ENCODE measurements around the gene RRBP1.

RRBP1 gene

DNA sequence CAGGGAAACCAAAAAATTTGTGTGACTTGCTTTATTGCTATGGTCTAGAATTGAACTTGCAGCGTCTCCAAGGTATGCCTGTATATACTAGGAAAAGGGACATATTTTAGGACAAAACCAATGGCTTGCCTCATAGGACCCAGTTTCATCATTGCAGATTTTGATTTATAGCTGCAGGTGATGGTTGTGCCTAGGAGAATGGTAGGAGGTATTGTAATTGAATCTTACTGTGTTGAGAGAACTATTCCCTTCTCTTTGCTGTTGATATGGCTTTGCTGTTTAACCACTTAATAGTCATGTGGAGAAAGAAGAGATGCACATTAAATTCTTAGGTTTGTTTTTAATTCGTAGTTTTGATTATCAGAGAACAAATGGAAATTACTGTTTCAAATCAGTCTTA, 95.8 kb downstream of the RRBP1 start:
- Histone ChIP-seq H3K9ac (ENCODE audit: low read depth, low read length) (no peak overlapping the region), H3K27me3 (ENCODE audit: insufficient read depth, low read length, poor library complexity) (no peaks in the 10 kb centered on the region), H3K36me3 (ENCODE audit: insufficient read depth, low read length) (no peaks in the 10 kb centered on the region), H3K4me1 (ENCODE audit: insufficient read depth, low read length) (no peaks in the 10 kb centered on the region), H2AFZ (ENCODE audit: low read depth, low read length) (no peak overlapping the region), H3K79me2 (ENCODE audit: insufficient read depth, low read length) (no peaks in the 10 kb centered on the region), H4K20me1 (ENCODE audit: insufficient read depth, low read length) (peaks cover 8% of the 10 kb centered on the region; the same call in 1 of the 2 replicates), H3K27ac (ENCODE audit: low read length) (no peak overlapping the region), H3K4me2 (ENCODE audit: insufficient read depth, low read length) (no peak overlapping the region), H3K9me3 (ENCODE audit: insufficient read depth, low read length, severe bottlenecking) (no peaks in the 10 kb centered on the region), H3K4me3 (ENCODE audit: low read depth in 1 of 2, low read length in 2 of 2) (no peak overlapping the region)
- DNase-seq = no peak
- no peak for TF ChIP-seq EZH2 (IDR thresholded peaks at IDR 0.05; ENCODE audit: borderline replicate concordance, low read depth, low read length, severe bottlenecking)
- TF ChIP-seq, protein P1, sequence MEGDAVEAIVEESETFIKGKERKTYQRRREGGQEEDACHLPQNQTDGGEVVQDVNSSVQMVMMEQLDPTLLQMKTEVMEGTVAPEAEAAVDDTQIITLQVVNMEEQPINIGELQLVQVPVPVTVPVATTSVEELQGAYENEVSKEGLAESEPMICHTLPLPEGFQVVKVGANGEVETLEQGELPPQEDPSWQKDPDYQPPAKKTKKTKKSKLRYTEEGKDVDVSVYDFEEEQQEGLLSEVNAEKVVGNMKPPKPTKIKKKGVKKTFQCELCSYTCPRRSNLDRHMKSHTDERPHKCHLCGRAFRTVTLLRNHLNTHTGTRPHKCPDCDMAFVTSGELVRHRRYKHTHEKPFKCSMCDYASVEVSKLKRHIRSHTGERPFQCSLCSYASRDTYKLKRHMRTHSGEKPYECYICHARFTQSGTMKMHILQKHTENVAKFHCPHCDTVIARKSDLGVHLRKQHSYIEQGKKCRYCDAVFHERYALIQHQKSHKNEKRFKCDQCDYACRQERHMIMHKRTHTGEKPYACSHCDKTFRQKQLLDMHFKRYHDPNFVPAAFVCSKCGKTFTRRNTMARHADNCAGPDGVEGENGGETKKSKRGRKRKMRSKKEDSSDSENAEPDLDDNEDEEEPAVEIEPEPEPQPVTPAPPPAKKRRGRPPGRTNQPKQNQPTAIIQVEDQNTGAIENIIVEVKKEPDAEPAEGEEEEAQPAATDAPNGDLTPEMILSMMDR (IDR thresholded peaks at IDR 0.05; ENCODE audit: borderline replicate concordance, extremely low read depth, low read length, poor library complexity, severe bottlenecking) = no peak
- ATAC-seq (ENCODE audit: insufficient read depth, low read depth) = no peak

DNA sequence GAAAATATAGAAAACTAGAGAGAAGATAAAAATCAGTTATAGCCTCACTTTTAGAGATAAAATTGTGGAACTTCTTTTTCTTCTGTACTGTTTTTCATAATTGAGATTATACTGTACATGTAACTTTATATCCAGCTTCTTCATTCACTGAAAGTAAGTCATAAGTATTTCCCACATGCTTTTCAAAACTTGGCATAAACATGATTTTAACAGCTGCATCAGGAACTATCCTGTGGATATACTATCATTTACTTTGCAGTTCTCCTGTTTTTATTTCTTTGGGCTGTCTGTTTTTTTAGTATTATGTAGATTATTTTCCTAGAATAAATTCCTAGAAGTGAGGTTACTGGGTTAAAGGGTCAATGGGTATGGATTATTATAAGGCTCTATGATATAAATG, 97.4 kb downstream of the RRBP1 start:
- no peaks in the 10 kb centered on the region for H3K36me3 ChIP-seq (ENCODE audit: insufficient read depth, low read length)
- H3K9ac ChIP-seq (ENCODE audit: low read depth, low read length) = no peak overlapping the region
- ATAC-seq (ENCODE audit: insufficient read depth, low read depth) (no peak), DNase-seq (no peak)
- H3K27ac ChIP-seq (ENCODE audit: low read length) = no peak overlapping the region
- H3K4me1 ChIP-seq (ENCODE audit: insufficient read depth, low read length) = no peaks in the 10 kb centered on the region
- no peak overlapping the region for H3K4me2 ChIP-seq (ENCODE audit: insufficient read depth, low read length)
- H3K27me3 ChIP-seq (ENCODE audit: insufficient read depth, low read length, poor library complexity) = no peaks in the 10 kb centered on the region
- no peaks in the 10 kb centered on the region for H3K79me2 ChIP-seq (ENCODE audit: insufficient read depth, low read length)
- TF ChIP-seq, protein P1 (IDR thresholded peaks at IDR 0.05; ENCODE audit: borderline replicate concordance, extremely low read depth, low read length, poor library complexity, severe bottlenecking) = no peak
- TF ChIP-seq EZH2 (IDR thresholded peaks at IDR 0.05; ENCODE audit: borderline replicate concordance, low read depth, low read length, severe bottlenecking) = no peak
- no peak overlapping the region for H2AFZ ChIP-seq (ENCODE audit: low read depth, low read length)
- peaks cover 8% of the 10 kb centered on the region; the same call in 1 of the 2 replicates for H4K20me1 ChIP-seq (ENCODE audit: insufficient read depth, low read length)
- no peak overlapping the region for H3K4me3 ChIP-seq (ENCODE audit: low read depth in 1 of 2, low read length in 2 of 2)
- no peaks in the 10 kb centered on the region for H3K9me3 ChIP-seq (ENCODE audit: insufficient read depth, low read length, severe bottlenecking)

DNA sequence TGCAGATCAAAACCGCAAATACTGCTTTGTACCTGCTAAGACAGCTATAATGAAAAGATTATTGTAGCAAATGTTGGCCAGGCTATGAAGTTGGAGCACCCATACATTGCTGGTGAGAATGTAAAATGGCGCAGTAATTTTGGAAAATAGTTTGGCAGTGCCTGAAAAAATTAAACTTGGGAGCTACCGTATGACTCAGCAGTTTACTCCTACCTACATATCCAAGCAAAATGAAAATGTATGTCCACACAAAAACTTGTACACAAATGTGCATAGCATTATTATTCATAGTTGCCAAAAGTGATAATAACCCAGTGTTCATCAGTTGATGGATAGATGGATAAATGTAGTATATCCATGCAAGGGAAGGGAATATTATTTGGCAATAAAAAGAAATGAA, 98.9 kb downstream of the RRBP1 start:
- Histone ChIP-seq H3K4me2 (ENCODE audit: insufficient read depth, low read length) (no peak overlapping the region), H4K20me1 (ENCODE audit: insufficient read depth, low read length) (peaks cover 13% of the 10 kb centered on the region; the same call in 1 of the 2 replicates)

More for the DNA sequence above, 98.9 kb downstream of the RRBP1 start:
- Histone ChIP-seq H3K9ac (ENCODE audit: low read depth, low read length) (no peak overlapping the region), H3K9me3 (ENCODE audit: insufficient read depth, low read length, severe bottlenecking) (no peaks in the 10 kb centered on the region), H3K27me3 (ENCODE audit: insufficient read depth, low read length, poor library complexity) (no peaks in the 10 kb centered on the region), H3K36me3 (ENCODE audit: insufficient read depth, low read length) (no peaks in the 10 kb centered on the region), H3K4me1 (ENCODE audit: insufficient read depth, low read length) (no peaks in the 10 kb centered on the region), H3K4me3 (ENCODE audit: low read depth in 1 of 2, low read length in 2 of 2) (no peak overlapping the region), H3K27ac (ENCODE audit: low read length) (no peak overlapping the region), H3K79me2 (ENCODE audit: insufficient read depth, low read length) (no peaks in the 10 kb centered on the region), H2AFZ (ENCODE audit: low read depth, low read length) (no peak overlapping the region)
- TF ChIP-seq, protein P1 (IDR thresholded peaks at IDR 0.05; ENCODE audit: borderline replicate concordance, extremely low read depth, low read length, poor library complexity, severe bottlenecking) = no peak
- TF ChIP-seq EZH2 (IDR thresholded peaks at IDR 0.05; ENCODE audit: borderline replicate concordance, low read depth, low read length, severe bottlenecking) = no peak
- ATAC-seq (ENCODE audit: insufficient read depth, low read depth) = no peak
- DNase-seq = no peak
